Naive B cell (primary cell): ENCODE data around the gene MAP3K6. TPM values are rescaled to one million over a fixed set of nuclear protein-coding genes. Genes with fewer than 3 reads are reported as not detected.

Source experiments
- ATAC-seq, 2 donors: fragments of 150-1000 bp; cut with Tn5 transposase; 2 replicates each; pipeline ENCODE4 v1.10.0; 2021; ENCODE audit warnings: low read depth in 2 of 2, mild to moderate bottlenecking in 2 of 2, moderate library complexity in 2 of 2
- DNase-seq: peaks from one replicate; pipeline ENCODE4 v3.0.0; 2022
- H3K27ac Mint-ChIP-seq, 6 donors: one replicate each; pipeline ENCODE4 v1.8.0; 2020 to 2022; ENCODE audit warnings: mild to moderate bottlenecking in 6 of 6, mixed read lengths in 6 of 6, moderate library complexity in 5 of 6, inconsistent platforms in 2 of 6
- H3K27me3 Mint-ChIP-seq, 3 donors: one replicate each; pipeline ENCODE4 v1.8.0; 2021 to 2022; ENCODE audit warnings: mixed read lengths in 3 of 3, mild to moderate bottlenecking in 1 of 3
- H3K36me3 Mint-ChIP-seq, 2 donors: one replicate each; pipeline ENCODE4 v1.8.0; 2020 to 2022; ENCODE audit warnings: mixed read lengths in 2 of 2, inconsistent platforms in 1 of 2, mild to moderate bottlenecking in 1 of 2
- H3K4me1 Mint-ChIP-seq, 3 donors: one replicate each; pipeline ENCODE4 v1.8.0; 2020 to 2022; ENCODE audit warnings: mixed read lengths in 3 of 3, inconsistent platforms in 1 of 3, mild to moderate bottlenecking in 1 of 3, moderate library complexity in 1 of 3
- H3K4me3 Mint-ChIP-seq, 8 donors: one replicate each; pipeline ENCODE4 v1.8.0; 2020 to 2022; ENCODE audit warnings: mild to moderate bottlenecking in 8 of 8, mixed read lengths in 8 of 8, moderate library complexity in 8 of 8, inconsistent platforms in 2 of 8
- H3K9me3 Mint-ChIP-seq, 7 donors: one replicate each; pipeline ENCODE4 v1.8.0; 2020 to 2022; ENCODE audit warnings: mixed read lengths in 7 of 7, mild to moderate bottlenecking in 5 of 7, inconsistent platforms in 2 of 7, moderate library complexity in 1 of 7
- polyA plus RNA-seq, 6 donors: library from polyadenylated mRNA; unstranded; fragments of 300-500 nt; fragmentation: Illumina TruSeq; gene quantifications; one replicate each; pipeline ENCODE4 v1.2.3, GENCODE V29; 2021; ENCODE audit warnings: low read depth in 6 of 6

MAP3K6 gene
- polyA plus RNA-seq, 6 donors from 2014 or later: 0.80 to 2.7 (median 2.0) TPM; not detected in 1

- DNase-seq (no peak), ATAC-seq (no peak)
- H3K9me3 Mint-ChIP-seq: no peaks in the 10 kb centered on the region
- H3K27ac Mint-ChIP-seq: peak overlapping the region in 2 of 6 donors; percentile 18 to 75
- H3K36me3 Mint-ChIP-seq: no peaks in the 10 kb centered on the region
- H3K4me3 Mint-ChIP-seq: no peak overlapping the region
- H3K4me1 Mint-ChIP-seq: peaks cover 10 to 29% (median 11%) of the 10 kb centered on the region in 3 donors
- H3K27me3 Mint-ChIP-seq: no peaks in the 10 kb centered on the region
Measured at GRCh38 chr1:27353629-27354028, 13.1 kb downstream of the MAP3K6 start.

GRCh38 chr1:27353166-27353565, 13.6 kb downstream of the MAP3K6 start:
- ATAC-seq (no peak), DNase-seq (no peak)
- Mint-ChIP-seq H3K27me3 (no peaks in the 10 kb centered on the region), H3K4me1 (peaks cover 10 to 28% (median 12%) of the 10 kb centered on the region in 3 donors), H3K4me3 (no peak overlapping the region), H3K27ac (peak overlapping the region in 1 of 6 donors; percentile 18), H3K36me3 (no peaks in the 10 kb centered on the region), H3K9me3 (no peaks in the 10 kb centered on the region)

- Mint-ChIP-seq H3K9me3 (no peaks in the 10 kb centered on the region), H3K4me3 (no peak overlapping the region), H3K27me3 (no peaks in the 10 kb centered on the region), H3K27ac (no peak overlapping the region), H3K4me1 (peaks cover 14 to 28% (median 17%) of the 10 kb centered on the region in 3 donors), H3K36me3 (no peaks in the 10 kb centered on the region)
- ATAC-seq (no peak), DNase-seq (no peak)
Measured at GRCh38 chr1:27351541-27352107, 15.1 kb downstream of the MAP3K6 start.

DNA sequence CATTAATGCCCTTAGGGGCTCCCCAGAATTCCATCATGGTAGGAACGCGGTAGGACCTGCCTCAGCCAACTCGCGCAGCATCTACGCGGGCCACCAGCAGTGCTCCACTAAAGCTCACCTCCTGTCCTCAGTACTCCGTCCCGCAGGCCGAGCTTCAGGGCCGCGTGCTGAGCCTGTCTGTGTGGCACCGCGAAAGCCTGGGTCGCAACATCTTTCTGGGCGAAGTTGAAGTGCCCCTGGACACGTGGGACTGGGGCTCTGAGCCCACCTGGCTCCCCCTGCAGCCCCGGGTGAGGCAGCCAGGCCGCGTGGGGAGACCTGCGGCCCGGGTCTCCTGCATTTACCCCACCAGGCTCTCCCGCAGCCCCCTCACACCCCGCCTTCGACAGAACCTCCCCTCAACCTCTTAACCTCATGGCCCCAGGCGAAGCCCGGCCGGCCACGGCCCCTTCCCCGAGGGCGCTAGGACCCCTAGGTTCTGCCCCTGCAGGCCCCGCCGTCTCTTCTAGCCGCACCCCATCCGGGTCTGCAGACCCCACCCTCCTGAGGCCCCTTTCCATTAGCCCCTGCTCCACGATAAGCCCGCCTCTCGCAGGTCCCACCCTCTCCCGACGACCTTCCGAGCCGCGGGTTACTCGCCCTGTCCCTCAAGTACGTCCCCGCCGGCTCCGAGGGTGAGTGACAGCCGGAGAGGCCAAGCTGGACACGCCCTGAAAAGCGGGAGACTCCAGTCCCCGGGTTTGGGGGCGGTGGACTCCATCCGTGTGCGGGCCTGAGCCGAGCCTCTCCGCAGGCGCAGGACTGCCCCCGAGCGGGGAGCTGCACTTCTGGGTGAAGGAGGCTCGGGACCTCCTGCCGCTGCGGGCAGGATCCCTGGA, 15.9 kb downstream of the MAP3K6 start:
- H3K27ac Mint-ChIP-seq: no peak overlapping the region
- ATAC-seq: no peak
- DNase-seq: no peak
- peaks cover 0 to 5% of the 10 kb centered on the region in 2 donors for H3K36me3 Mint-ChIP-seq
- peaks cover 18 to 26% (median 22%) of the 10 kb centered on the region in 3 donors for H3K4me1 Mint-ChIP-seq
- H3K9me3 Mint-ChIP-seq: no peaks in the 10 kb centered on the region
- H3K4me3 Mint-ChIP-seq: no peak overlapping the region
- no peaks in the 10 kb centered on the region for H3K27me3 Mint-ChIP-seq

- no peak overlapping the region for H3K27ac Mint-ChIP-seq
- DNase-seq (no peak), ATAC-seq (peak; percentile 64 to 71)
- H3K4me1 Mint-ChIP-seq: peaks cover 13 to 22% (median 20%) of the 10 kb centered on the region in 3 donors
- H3K4me3 Mint-ChIP-seq: peak overlapping the region in 2 of 8 donors; percentile 12 to 26
- no peaks in the 10 kb centered on the region for H3K9me3 Mint-ChIP-seq
- no peaks in the 10 kb centered on the region for H3K27me3 Mint-ChIP-seq
- H3K36me3 Mint-ChIP-seq: peaks cover 0 to 8% of the 10 kb centered on the region in 2 donors
Measured at GRCh38 chr1:27349784-27350662, 16.7 kb downstream of the MAP3K6 start.

- Mint-ChIP-seq H3K36me3 (peaks cover 0 to 8% of the 10 kb centered on the region in 2 donors), H3K27me3 (no peaks in the 10 kb centered on the region), H3K4me1 (peaks cover 16 to 26% (median 26%) of the 10 kb centered on the region in 3 donors), H3K9me3 (no peaks in the 10 kb centered on the region), H3K4me3 (peak overlapping the region in 5 of 8 donors; percentile 20 to 78 (median 51)), H3K27ac (no peak overlapping the region)
- ATAC-seq (peak; percentile 70 to 86), DNase-seq (peak; percentile 17)
Measured at GRCh38 chr1:27348861-27349783, 17.6 kb downstream of the MAP3K6 start.

DNA sequence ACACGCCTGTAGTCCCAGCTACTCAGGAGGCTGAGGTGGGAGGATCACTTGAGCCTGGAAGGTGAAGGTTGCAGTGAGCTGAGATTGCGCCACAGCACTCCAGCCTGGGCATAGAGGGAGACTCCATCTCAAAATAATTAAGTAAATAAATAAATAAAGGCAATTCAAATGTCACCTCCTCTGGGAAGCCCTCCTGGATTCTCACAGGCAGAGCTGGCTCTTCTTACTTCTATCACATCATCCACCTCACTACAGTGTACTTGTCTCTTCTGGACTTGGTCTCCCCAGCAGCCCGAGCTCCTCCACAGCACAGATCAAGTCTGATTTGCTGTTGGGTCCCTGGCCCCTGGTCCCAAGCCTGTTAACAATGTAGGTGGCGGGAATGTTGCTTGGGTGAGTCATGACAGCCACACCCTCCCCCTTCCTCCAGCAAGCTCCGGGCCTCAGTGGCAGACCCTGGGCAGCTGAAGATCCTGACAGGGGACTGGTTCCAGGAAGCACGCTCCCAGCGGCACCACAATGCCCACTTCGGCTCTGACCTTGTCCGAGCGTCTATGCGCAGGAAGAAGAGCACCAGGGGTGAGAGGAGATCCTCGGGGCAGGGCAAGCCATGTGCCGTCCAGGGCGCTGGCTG, 19.7 kb downstream of the MAP3K6 start:
- peaks cover 0 to 8% of the 10 kb centered on the region in 2 donors for H3K36me3 Mint-ChIP-seq
- peaks cover 31 to 46% (median 40%) of the 10 kb centered on the region in 3 donors for H3K4me1 Mint-ChIP-seq
- DNase-seq: no peak
- no peaks in the 10 kb centered on the region for H3K9me3 Mint-ChIP-seq
- H3K27ac Mint-ChIP-seq: peak overlapping the region in 4 of 6 donors; percentile 28 to 67 (median 48)
- no peak for ATAC-seq
- no peaks in the 10 kb centered on the region for H3K27me3 Mint-ChIP-seq
- peak overlapping the region in 1 of 8 donors; percentile 24 for H3K4me3 Mint-ChIP-seq

DNA sequence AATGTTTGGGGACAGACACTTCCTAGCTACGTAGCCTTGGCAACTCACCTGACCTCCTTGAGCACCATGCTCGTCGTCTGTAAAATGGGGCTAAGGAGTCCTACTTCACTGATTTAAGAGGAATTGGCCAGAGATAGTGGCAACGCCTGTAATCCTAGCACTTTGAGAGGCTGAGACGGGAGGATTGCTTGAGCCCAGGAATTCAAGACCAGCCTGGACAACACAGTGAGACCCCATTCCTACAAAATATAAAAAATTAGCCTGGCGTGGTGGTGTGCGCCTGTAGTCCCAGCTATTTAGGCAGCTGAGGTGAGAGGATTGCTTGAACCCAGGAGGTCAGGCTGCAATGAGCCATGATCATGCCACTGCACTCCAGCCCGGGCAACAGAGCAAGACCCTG, 20.4 kb downstream of the MAP3K6 start:
- H3K4me3 Mint-ChIP-seq: peak overlapping the region in 3 of 8 donors; percentile 30 to 70 (median 69)
- no peaks in the 10 kb centered on the region for H3K9me3 Mint-ChIP-seq
- peaks cover 37 to 53% (median 45%) of the 10 kb centered on the region in 3 donors for H3K4me1 Mint-ChIP-seq
- H3K27me3 Mint-ChIP-seq: no peaks in the 10 kb centered on the region
- ATAC-seq: no peak
- DNase-seq: no peak
- H3K27ac Mint-ChIP-seq: peak overlapping the region in 1 of 6 donors; percentile 28
- peaks cover 0 to 8% of the 10 kb centered on the region in 2 donors for H3K36me3 Mint-ChIP-seq

DNA sequence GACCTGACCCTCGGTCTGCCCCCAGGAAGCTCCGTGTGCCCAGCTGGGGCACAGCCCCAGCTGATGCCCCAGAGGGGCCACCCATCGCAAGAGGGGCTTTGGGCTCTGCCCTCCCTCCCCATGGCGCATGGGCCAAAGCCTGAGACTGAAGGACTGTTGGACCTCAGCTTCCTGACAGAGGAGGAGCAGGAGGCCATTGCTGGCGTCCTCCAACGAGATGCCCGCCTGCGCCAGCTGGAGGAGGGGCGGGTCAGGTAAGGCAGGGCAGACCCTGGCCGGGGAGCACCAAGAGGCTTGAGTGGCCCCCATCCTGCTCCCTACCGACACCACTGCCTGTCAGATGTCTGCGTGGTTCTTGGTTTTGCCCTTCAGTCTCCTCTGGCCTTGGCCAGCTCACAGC, 21.5 kb downstream of the MAP3K6 start:
- H3K9me3 Mint-ChIP-seq: no peaks in the 10 kb centered on the region
- no peak for ATAC-seq
- H3K27ac Mint-ChIP-seq: peak overlapping the region in 2 of 6 donors; percentile 18 to 86

DNA sequence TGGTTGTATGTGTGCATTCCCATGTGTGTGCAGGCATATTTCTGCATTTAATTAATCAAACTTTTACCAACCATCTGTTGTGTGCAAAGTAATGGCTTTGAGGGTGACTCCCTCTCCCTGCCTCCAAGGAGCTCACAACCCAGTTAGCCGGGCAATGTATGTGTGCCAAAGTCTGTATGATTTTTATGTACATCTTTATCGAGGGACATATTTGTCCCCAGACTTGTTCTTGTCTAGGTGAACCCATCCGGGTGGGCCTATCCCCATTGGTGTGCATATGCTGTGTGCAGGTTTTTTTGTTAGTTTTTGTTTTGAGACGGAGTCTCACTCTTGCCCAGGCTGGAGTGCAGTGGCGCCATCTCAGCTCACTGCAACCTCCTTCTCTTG, 23.1 kb downstream of the MAP3K6 start:
- DNase-seq (no peak), ATAC-seq (no peak)
- Mint-ChIP-seq H3K9me3 (peaks cover 0 to 7% (median 0%) of the 10 kb centered on the region in 7 donors), H3K4me1 (peaks cover 59 to 76% (median 72%) of the 10 kb centered on the region in 3 donors), H3K27me3 (no peaks in the 10 kb centered on the region), H3K4me3 (peak overlapping the region; percentile 87 to 98 (median 93)), H3K36me3 (peaks cover 0 to 8% of the 10 kb centered on the region in 2 donors), H3K27ac (peak overlapping the region; percentile 87 to 98 (median 94))

More for the DNA sequence above, 21.5 kb downstream of the MAP3K6 start:
- peaks cover 45 to 64% (median 56%) of the 10 kb centered on the region in 3 donors for H3K4me1 Mint-ChIP-seq
- peak overlapping the region in 4 of 8 donors; percentile 9 to 86 (median 49) for H3K4me3 Mint-ChIP-seq
- H3K27me3 Mint-ChIP-seq: no peaks in the 10 kb centered on the region
- DNase-seq: no peak
- peaks cover 0 to 8% of the 10 kb centered on the region in 2 donors for H3K36me3 Mint-ChIP-seq

- H3K27ac Mint-ChIP-seq: peak overlapping the region; percentile 87 to 98 (median 94)
- H3K4me1 Mint-ChIP-seq: peaks cover 58 to 77% (median 74%) of the 10 kb centered on the region in 3 donors
- H3K36me3 Mint-ChIP-seq: peaks cover 0 to 8% of the 10 kb centered on the region in 2 donors
- ATAC-seq (peak; percentile 55 to 64), DNase-seq (peak; percentile 85)
- H3K9me3 Mint-ChIP-seq: peaks cover 0 to 7% (median 0%) of the 10 kb centered on the region in 7 donors
- H3K27me3 Mint-ChIP-seq: no peaks in the 10 kb centered on the region
- H3K4me3 Mint-ChIP-seq: peak overlapping the region; percentile 87 to 98 (median 93)
Measured at GRCh38 chr1:27342778-27343638, 23.8 kb downstream of the MAP3K6 start.
